ENCODE results near the gene KCNH3.
"Not testable (repeated sequence)": the region's sequence is repeated elsewhere in the genome, so short reads cannot be mapped to it uniquely, and the experiment has no call there.

The KCNH3 gene

DNA sequence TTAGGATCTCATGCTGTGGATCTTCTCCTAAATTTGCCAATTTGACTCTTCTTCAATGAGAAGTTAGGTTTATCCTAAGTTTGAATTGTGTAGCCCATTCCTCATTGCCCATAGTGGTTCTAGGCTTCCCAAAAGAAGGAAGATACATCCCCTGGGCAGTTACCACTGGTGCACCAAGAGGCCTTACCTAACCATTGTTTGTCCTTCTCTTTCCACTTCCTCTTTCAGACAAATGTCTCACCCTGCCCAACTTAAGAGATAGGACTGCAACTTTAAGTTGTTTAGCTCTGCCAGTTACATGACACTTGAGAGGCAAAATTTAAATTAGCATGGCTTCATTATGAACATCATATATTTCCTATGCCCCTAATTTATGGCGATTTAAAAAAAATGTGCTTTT, 9.4 kb upstream of the KCNH3 start:
- no peak for DNase-seq (ENCODE audit: low read depth)

DNA sequence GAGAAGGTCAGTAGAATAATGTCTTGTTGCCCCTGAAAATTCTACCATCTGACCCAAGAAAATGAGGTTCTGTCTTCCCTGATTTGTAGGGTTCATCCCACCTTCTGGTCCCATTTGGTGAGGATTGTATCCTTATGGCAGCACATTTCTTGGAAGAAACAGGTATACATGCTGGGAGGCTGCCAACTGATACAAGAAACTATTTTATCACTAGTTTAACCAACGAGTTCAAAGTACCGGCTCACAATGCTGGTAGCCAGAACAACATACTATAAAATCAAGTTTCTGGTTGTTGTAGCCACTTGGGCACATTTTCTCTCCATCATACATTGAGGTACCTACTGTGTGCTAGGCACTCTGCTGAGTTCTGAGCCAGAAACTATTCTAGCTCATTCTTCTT, 7.1 kb upstream of the KCNH3 start:
- no peak for DNase-seq (ENCODE audit: low read depth)

DNA sequence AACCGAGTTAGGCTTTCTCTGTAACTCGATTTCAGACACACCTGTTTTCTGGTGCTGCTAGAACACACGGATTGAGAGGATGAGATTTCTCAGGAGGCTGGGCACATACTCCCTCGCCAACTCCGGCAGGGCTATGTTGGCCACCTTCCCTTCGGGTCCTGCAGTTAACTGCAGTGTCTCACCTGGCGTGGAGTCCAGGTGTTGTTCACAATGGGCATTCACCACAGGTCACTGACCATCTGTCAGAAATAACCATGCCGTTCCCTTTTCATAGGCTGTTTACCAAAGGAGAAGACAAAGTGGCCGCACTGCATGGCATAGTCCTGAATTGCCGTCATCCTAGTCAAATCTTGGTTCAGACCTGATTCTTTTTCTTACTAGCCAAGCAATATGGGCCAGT, 5.5 kb upstream of the KCNH3 start:
- no peak for DNase-seq (ENCODE audit: low read depth)

DNA sequence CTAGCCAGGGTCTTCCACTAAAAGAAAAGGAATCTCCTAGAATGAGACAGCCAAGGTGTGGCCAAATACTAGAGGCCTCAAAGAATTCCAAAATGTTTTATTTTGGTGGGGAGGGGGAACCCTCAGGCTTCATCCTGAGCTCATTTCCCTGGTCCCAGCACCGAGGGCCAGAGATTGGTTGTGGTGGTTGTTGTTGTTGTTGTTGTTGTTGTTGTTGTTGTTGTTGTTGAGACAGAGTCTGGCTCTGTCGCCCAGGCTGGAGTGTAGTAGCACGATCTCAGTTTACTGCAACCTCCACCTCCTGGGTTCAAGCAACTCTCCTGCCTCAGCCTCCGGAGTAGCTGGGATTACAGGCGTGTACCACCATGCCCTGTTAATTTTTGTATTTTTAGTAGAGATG, 4.7 kb upstream of the KCNH3 start:
- not testable (repeated sequence) for DNase-seq (ENCODE audit: low read depth)

DNA sequence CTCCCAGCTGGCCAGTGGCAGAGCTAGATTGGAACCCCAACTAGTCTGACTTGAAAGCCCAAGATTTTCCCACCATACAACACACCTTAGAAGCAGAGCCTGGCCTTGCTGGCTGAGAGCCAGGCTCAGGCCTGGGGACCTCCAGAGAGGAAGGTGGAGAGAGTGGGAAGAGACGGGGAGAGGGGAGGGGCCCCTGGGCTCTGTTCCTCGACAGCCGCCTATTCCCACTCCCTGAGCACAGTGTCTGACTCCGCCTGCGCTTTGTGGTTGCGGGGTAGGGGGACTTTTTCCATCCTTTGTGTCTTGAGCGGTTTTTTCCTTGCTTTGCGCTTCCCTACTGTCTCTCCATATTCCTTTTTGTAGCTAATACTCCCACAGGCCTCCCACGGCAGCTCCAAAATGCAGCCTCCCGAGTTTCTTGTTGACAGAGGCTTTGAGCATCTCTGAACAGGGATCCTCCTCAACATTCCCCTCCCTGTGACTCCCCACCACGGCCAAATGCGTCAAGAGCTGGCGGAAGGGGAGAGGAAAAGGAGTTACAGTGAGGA, 4.0 kb upstream of the KCNH3 start:
- no peak for DNase-seq (ENCODE audit: low read depth)

DNA sequence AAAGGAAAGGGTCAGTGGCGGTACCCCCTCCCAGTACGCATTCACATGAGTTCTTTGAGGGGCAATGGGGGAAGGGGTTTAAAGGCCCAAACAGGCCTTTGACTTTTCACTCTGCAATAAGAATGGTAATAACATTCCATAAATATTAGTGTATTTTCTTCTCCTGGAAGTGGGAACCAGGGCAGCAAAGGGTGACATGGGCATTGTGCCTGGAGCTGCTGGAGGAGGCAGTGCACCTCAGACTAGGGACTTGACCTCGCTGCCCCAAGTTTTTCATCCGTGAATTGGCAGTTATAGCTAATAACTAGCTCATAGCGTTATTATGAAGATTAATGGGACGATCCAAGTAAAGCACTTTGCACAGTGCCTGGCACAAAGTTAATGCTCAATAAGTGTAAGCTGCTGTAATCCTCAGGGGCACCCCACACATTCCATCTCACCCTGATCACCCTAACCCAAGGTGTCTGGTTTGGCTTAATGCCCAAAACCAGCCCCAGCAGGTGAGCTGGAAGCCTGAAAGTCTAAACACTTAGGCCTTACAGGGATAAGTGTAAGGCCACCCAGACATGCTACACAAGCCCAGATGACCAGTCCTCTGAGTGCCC, 2.8 kb upstream of the KCNH3 start:
- DNase-seq (ENCODE audit: low read depth), result no peak

DNA sequence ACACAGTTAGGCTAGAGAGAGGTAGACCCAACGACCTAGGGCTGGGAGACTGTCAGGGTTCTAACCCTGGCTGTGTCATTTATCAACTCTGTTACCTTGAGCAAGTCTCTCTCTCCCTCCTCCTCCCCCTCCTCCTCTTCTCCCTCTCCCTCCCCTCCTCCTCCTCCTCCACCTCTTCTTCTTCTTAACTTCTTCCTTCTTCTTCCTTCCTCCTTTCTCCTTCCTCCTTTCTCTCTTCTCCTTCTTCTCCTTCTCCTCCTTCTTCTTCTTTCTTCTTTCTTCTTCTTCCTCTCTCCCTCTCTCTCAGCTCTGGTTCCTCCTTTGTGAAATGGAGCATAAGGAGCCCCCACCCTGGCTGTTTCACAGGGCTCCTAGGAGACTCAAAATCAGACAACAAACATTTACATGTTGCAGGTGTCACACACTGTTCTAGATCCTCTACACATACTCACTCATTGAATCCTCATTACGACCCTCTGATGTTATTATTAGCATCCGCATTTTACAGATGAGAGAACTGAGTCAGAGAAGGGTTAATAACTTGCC, 2.2 kb upstream of the KCNH3 start:
- no peak for DNase-seq (ENCODE audit: low read depth)

DNA sequence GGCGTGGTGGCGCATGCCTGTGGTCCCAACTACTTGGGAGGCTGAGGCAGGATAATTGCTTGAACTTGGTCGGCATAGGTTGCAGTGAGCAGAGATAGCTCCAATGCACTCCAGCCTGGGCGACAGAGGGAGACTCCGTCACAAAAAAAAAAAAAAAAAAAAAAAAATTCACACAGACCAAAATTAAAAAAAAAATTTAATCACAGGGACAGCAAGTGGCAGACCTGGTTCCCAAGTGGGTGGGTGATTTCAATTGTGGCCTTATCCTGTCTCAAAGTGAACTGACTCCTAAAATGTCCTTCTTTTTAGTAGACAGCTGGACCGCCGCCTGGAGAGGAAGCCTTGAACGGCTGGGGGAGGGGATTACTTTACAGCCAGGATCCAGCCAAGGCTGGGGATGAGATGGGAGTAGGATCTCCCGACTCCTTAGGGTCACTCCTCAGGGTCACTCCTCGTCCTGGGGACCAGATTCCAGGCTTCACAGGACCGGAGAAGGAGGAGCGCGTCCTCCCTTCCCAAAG, 1.5 kb upstream of the KCNH3 start:
- DNase-seq (ENCODE audit: low read depth), result no peak

DNA sequence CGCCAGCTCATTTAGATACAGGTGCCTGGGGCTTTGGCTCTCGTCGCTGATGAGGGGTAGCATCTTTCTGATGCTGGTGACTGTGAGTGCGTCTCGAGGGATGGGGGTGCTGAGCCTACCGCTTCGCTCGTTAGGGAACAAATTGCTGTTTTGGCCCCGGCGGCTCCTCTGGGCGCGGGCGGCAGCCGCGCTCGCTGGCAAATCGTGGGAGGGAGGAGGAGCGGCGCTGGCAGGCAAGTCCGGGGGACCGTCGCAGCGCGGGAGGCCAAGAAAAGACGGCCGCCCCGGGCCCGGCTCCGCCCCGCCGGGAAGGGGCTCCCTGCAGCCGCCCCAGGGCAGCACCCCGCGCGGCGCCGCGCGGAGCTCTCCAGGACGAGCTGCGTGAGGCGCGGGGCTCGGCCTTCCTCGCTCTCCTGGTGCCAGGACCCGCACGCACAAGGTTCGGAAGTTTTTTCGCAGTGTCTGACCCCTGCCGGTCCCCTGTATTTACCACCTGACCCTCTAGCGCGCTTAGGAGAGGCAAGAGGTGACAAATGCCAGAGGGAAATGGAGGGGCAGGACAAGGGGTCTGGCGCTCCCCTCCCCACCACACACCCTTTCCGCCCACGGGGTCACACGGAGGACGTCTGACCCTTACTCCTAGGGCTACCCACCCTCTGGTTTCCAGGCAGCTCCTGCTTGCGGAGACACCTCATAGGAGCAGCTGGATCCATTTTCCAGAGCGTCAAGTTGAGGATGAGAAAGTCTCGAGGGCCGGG, 899 bp upstream of the KCNH3 start:
- DNase-seq (ENCODE audit: low read depth), result no peak

DNA sequence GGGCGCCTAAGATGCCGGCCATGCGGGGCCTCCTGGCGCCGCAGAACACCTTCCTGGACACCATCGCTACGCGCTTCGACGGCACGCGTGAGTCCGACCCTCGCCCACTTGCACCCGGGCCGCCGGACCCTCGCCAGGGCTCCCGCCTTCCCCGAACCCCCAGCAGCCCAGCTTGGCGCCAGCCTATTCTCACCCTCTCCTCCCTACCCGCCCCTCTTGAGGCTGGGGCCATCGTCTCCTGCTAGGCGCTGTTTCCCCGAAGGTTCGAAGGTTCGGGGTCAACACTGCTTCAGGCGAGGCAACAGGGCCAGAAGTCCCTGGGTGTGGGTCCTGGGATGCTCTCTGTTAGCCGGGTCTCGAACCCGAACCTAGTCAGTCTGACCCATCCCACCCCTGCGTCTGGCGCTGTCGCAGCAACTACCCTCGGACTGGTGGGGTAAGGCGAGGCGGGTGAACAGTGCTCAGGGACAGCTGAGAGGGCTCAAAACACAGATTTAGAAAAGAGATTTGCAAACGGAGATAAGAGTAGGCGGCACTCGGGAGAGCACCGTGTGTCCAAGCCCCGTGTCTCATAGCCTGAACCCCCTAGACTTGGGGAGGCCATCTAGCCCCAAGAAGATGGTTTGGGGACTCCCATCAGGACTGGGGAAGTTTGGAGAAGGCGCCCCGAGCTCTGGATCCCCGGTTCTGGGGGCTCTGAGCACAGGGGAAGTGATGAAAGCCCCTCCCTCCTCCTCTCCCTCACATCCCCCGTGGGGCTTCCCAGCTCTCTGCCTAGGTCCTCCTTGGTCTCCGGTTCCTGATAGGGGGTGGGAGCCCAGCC, 787 bp downstream of the KCNH3 start:
- no peak for DNase-seq (ENCODE audit: low read depth)

DNA sequence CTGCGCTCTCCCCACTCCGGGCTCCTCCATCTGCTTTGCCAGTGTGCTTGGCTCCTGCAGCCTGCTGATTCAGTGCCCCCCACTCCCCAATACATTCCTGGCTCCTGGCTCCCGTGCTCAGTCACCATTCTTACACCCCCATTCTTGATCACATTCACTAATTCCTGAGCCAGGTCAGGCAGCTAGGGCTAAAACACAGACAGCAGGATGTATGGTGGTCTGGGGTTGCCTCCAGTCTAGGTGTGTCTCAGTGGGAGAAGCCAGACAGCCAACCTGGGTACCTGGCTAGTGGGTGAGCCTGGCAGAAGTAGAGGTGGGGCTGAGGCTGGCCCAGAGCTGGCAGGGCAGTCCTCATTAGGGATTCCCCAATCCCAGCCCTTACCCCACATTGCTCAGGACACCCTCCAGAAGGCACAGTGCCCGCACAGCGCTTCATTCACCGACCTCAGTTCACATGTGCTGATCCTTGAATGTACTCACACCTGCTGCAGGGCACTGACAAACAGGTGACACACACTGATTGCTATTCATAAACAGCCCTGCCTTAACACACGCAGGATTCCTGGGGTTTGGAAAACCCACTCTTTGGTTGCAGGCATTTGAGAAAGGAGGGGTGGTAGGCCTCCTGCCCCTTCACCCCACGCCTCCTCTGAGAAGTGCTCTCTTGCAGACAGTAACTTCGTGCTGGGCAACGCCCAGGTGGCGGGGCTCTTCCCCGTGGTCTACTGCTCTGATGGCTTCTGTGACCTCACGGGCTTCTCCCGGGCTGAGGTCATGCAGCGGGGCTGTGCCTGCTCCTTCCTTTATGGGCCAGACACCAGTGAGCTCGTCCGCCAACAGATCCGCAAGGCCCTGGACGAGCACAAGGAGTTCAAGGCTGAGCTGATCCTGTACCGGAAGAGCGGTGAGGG, 1.7 kb downstream of the KCNH3 start:
- DNase-seq (ENCODE audit: low read depth), result no peak

DNA sequence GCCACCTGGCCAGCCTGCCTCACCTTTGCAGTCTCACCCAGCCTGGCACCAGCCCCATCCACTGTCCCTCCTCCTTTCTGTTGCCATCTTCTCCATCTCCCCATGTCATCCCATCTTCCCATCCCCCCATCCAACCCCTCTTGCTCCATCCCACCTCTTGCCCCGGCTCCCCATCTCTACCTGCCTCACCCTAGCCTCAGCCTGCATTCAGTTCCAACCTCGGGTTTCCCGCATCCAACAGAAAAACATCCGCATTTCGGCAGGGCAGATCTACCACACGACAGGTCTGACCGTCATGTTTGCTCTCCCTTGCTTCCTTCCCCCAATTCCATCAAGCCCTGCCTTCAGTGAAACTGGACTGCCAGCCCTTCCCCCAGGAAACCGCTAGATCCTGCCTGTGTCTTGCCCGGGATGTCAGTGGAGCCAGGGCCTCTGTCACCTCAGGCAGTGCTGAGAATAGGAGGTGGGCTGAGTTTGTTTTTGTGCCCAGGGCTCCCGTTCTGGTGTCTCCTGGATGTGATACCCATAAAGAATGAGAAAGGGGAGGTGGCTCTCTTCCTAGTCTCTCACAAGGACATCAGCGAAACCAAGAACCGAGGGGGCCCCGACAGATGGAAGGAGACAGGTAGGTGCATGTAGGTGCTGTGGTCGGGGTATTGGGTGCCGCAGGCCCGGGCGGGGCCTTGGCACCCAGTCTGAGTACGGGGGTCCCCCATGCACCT, 2.5 kb downstream of the KCNH3 start:
- DNase-seq (ENCODE audit: low read depth), result no peak

DNA sequence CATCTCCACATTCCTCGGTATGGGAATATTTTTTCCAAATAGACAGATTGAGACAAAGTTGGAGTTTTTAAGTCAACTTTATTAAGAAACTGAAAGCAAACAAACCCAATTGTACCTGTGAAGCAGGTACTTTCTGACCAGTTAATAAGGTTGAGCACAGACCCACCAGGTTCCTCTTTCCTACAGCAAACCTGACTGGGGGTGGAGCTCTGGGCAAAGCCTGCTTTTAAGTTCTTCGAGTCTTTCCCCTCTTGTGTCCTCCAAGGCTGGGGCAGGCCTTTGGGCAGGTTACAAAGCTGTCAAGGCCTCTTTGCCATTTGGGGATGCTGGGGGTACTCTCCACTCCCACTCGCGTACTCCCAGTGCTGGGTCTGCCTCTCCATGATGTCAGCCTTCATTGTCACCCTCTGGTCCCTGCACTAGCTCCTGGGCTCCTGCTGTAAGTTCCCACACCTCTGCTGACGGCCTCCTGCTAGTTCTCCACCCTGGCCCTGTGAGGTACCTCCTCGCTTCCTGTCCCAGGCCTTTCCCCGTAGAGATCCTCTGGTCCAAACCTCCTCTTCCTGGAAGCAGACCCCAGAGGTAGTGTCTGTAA, 3.2 kb downstream of the KCNH3 start:
- DNase-seq (ENCODE audit: low read depth), result no peak

DNA sequence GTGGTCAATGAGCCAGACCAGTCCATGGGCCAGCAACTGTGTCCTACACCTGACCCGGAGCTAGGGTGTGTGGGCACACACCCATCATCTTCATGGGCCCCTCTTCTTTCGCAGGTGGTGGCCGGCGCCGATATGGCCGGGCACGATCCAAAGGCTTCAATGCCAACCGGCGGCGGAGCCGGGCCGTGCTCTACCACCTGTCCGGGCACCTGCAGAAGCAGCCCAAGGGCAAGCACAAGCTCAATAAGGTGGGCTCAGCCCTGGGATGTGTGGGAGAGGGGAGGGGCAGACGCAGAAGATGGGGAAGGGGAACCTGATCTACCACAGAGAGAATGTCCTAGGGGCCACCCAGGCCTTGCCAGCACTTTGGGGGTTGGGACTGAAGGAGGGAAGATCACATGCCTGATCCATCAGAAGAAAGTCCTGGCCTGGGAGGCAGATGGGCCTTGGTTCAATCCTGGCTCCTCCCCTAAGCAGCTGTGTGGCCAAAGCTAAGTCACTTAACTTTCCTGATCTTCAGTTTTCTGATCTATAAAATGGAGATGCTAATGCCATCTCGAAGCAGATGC, 3.8 kb downstream of the KCNH3 start:
- no peak for DNase-seq (ENCODE audit: low read depth)

DNA sequence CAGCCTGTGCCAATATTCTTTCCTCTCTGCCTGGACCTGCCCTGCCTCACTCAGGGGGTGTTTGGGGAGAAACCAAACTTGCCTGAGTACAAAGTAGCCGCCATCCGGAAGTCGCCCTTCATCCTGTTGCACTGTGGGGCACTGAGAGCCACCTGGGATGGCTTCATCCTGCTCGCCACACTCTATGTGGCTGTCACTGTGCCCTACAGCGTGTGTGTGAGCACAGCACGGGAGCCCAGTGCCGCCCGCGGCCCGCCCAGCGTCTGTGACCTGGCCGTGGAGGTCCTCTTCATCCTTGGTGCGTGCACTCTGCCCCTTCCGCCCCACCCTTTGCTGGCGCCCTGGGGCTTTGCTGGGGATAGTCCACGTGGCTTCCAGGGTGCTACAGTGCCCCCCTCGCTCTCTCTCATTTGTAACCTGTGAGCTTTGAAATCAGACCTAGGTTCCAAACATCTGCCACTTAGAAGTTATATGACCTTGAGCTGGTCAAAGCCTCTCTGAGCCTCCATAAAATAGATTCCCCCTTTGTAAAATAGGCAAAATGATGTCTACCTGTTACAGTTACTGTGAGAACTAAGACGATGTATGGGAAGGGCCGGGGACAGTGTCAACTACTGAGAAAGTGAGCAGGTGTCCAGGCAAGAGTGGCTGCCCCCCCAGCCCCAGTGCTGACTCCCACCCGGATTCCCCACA, 4.5 kb downstream of the KCNH3 start:
- no peak for DNase-seq (ENCODE audit: low read depth)

DNA sequence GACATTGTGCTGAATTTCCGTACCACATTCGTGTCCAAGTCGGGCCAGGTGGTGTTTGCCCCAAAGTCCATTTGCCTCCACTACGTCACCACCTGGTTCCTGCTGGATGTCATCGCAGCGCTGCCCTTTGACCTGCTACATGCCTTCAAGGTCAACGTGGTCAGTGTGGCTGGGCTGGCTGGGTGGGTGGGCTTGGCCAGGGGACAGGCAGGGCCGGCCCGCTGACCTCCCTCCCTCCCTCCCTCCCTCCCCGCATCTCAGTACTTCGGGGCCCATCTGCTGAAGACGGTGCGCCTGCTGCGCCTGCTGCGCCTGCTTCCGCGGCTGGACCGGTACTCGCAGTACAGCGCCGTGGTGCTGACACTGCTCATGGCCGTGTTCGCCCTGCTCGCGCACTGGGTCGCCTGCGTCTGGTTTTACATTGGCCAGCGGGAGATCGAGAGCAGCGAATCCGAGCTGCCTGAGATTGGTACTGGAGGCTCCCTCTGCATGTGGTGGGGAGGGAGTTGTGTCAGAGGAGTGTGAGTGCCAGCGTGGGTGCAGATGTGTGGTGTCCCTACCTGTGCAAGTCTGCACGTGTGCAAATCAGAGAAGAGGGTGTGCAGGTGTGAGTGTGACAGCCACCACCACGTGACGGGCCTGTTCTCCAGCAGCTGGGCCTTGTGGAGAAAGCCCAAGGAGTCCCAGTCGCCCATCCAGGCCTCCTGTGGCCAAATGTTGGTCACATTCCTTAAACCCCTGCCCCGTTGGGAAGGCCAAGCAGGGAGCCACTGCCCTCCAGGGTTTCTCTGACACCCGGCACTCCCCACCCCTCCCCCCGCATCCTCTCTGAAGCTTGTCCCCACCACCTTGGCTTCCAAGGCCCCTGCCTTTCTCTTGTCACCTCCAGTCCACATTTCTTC, 5.3 kb downstream of the KCNH3 start:
- DNase-seq (ENCODE audit: low read depth), result no peak

DNA sequence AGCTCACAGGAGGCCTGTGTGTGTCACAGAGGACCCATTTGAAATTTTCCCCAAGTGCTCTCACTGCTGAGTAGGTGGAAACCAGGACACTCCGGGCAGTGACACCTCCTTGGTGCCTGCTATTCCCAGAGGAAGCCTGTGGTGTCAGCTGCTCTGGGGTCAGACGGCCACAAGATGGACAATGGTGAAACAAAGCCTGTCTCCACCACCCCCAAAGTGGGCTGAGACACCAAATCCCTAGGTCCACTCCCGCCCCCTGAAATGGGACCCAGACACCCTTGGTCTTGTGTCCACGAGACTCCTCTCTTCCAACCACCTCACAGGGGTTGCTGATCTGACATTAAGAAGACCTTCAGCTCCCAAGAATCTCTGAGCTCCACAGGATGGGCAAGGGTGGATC, 7.0 kb downstream of the KCNH3 start:
- no peak for DNase-seq (ENCODE audit: low read depth)

DNA sequence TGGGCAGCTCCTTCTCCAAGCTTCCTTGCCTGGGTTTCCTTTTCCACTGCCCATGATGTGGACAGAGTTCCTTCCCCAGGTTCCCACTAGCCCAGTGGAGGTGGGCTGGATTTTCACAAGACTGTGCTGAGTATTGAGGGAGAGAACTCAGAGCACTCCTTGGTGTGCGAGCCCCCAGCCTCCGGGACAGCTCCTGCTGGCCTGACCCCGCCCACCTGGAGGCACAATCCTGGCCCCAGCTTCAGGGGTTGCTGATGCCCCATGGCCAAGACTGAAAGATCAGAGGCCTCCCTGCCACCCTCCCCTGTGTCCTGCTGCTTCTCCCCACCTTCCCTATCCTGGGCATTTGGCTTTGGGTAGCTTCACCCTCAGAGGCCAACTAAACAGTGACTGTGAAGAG, 7.7 kb downstream of the KCNH3 start:
- DNase-seq (ENCODE audit: low read depth), result no peak
